HG02885 (cell line): ENCODE results near the gene POU4F3.
"Not testable (repeated sequence)": the region's sequence is repeated elsewhere in the genome, so short reads cannot be mapped to it uniquely, and the experiment has no call there.

ENCODE experiments used
- ATAC-seq: cut with Tn5 transposase; IDR thresholded peaks from one replicate; pipeline ENCODE4 v1.9.1; 2021; ENCODE audit warnings: mild to moderate bottlenecking; ENCODE audit not compliant: unreplicated experiment, poor library complexity

The POU4F3 gene, protein sequence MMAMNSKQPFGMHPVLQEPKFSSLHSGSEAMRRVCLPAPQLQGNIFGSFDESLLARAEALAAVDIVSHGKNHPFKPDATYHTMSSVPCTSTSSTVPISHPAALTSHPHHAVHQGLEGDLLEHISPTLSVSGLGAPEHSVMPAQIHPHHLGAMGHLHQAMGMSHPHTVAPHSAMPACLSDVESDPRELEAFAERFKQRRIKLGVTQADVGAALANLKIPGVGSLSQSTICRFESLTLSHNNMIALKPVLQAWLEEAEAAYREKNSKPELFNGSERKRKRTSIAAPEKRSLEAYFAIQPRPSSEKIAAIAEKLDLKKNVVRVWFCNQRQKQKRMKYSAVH

DNA sequence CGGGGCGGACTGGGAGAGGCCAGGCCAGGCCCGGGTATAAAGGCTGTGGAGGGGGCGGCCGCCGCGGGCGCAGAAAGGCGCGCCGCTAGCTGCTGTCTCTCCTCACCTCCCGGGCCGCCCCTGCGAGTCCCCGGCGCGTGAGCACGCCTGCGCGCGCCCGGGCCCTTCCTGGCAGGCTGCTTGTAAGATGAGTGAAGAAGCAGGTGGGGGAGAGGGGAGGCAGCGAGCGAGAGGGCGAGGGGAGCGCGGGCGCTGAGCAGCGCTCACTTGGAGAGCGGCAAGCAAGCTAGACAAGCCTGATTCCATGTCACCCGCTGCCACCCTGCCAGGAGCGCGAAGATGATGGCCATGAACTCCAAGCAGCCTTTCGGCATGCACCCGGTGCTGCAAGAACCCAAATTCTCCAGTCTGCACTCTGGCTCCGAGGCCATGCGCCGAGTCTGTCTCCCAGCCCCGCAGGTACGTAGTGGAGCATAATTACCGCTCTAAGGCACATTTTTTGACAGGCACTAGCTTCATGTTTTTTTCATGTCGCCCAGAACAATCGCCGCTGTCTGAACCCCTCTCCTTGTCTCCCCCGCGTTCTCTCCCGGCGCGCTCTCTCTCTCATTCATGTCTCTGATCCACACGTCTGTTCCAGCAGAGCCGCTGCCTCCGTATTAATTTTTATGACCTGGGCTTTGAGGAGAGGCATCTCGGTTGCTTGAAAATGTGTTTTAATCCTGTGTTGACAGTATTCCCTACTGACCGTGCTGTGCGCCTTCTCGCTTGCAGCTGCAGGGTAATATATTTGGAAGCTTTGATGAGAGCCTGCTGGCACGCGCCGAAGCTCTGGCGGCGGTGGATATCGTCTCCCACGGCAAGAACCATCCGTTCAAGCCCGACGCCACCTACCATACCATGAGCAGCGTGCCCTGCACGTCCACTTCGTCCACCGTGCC is at the start of gene POU4F3:
Gene POU4F3 (plus strand): TSS at position 66 of the 941 bp plus-strand sequence. CDS start 274 bp downstream, at position 340.
- ATAC-seq = no peak

DNA sequence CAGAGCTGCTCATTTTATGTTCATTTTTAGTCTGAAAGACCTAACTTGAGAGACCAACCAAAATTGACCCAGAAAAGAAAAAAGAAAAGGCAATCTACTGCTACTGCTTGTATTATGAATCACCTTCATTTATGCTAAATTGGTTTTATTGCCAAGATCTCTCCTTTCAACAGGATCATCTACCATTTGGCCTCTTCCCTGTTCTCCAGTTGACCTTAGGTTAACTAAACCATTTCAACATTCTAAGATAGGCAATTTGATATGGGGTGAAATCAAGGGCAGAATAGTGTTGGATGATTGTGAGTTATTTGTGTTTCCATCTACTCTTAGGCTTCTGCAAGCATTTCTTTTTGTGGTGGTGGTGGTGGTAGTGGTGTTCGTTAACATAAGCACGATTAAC is 48.3 kb upstream of the POU4F3 start:
- ATAC-seq = no peak

DNA sequence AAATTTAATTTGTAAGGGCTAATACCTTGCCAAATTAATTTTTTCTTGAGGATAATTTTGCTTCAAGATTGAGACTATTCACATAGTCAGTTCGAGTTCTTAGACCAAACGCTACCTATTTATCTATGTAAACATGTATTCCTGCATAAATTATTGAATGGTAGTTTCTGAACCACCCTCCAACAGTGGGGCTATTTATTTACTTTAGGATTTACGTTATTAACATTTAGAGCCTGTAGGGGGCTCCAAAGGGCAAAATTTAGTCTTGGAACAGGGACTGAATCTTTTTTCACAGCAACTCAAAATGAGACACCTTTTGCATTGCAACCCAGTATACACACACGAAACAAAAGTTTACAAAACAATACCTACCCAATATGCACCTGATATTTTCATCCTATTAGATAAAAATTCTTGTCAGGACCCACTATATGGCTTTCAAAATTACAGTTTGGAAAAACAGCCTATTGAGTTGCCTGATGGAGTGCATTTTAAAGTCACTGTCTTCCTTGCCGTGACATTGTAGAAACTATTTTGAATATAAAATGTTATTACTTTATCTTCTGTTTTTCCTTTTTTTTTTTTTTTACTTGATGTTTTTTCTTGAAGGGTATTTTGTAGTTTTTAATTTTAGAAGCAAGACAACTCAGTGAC is 47.1 kb upstream of the POU4F3 start:
- peak; percentile 86 for ATAC-seq

DNA sequence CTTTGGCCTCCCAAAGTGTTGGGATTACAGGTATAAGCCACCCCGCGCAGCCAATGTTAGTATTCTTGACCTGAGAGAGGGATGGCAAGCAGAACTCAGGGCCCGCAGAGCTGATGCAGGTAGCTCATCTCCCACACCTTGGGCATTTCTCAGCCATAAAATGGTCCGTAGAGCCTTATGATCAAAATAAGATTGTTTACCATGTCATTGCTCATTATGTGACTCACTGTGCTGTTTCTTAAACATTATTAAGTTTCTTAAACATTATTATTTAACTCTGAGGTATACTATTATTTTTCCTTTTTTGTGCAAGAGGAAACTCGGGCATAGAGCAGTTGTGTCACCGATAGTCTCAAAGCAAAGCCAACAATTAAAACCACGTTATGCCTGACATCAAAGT is 42.4 kb upstream of the POU4F3 start:
- no peak for ATAC-seq

DNA sequence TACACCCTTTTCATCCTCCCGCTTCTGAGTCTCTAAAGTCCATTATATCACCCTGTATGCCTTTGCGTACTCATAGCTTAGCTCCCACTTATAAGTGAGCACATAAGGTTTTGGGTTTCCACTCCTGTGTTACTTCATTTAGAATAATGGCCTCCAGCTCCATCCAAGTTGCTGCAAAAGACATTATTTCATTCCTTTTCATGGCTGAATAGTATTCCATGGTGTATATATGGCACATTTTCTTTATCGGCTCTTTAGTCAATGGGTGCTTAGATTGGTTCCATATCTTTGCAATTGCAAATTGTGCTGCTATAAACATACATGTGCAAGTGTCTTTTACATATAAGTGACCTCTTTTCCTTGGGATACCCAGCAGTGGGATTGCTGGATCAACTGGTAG is 39.7 kb upstream of the POU4F3 start:
- ATAC-seq = not testable (repeated sequence)

DNA sequence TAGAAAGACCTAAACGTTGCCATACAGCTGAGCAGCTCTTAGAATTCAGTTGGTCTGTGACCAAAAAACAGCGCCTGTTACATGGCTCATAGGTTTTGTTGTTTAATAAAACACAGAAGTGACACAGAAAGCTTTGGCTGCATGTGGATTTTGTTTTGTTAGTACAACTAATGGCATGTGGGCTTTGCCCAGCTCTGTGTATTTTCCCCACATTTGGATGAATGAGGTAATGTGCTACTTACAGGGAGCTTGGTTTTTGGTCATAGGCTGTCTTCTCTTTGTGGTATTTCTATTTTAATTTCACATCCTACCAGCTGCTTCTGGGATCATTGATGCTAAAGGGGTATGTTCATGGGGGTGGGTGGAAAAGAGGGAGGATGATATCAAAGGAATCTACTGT is 37.0 kb upstream of the POU4F3 start:
- no peak for ATAC-seq

DNA sequence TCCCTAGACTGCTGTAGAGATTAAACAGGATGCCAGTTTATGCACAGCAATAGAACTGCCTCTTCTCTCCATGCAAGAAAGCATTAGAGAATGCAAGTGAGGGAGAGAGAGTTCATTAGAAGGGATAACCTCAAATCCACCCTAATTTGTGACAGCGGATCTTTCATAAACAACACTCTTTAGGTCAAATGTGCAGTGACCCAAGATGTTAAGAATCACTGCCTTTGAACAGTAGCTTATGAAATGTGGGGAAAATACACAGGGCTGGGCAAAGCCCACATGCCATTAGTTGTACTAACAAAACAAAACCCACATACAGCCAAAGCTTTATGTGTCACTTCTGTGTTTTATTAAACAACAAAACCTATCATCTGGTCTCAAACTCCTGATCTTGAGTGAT is 36.2 kb upstream of the POU4F3 start:
- no peak for ATAC-seq

DNA sequence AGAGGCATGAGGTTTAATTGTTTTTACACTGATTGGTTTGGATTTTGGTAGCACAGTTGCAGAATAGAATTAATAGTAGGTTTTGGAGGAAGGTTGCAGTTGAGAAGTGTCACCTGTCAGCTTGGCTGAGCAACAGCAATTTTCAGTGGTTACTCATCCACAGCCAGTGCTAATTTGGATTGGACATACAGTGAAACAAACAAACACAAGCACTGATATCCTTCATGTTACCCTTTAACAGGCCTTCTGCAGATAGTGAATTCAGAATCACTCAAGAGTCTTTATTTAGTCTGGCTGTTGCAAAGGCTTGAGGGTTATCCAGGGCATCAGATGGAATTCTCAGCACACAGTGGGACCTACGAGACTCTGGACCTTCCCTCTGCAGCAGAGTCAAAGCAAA is 31.8 kb upstream of the POU4F3 start:
- ATAC-seq = no peak

DNA sequence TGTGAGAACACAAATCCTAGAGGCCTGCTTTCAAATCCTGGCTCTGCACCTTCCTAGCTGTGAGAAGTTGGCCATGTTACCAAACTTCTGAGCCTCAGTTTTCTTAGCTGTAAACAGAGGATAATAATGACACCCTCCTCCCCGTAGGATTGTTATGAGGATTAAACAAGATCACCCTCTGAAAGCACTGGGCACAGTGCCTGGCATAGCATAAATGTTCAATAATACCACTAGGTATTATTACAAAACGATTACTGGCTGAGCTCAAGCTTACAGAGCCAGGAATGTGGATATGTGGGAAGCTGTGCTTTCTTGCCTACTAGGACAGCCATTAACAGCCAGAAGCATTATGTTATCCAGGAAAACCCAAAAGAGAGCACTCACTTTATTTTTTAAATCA is 30.8 kb upstream of the POU4F3 start:
- ATAC-seq = no peak

DNA sequence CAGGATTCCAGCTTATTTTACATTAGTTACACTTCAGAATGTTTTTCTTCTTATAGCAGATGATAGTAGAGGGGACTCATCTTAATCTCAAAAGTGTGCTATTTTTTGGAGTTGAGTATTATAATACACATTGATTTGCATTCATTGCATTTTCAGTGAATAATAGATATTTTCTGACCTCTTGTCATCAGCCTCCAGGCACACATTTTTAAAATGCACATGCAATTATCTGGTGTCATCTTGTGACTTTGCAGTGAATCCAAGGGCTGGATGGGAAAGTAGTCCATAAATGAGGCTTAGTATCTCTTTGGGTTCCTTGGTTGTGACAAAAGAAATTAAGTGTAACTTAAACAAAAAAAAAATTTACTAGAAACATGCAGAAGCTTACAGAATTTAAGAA is 28.1 kb upstream of the POU4F3 start:
- ATAC-seq = no peak

DNA sequence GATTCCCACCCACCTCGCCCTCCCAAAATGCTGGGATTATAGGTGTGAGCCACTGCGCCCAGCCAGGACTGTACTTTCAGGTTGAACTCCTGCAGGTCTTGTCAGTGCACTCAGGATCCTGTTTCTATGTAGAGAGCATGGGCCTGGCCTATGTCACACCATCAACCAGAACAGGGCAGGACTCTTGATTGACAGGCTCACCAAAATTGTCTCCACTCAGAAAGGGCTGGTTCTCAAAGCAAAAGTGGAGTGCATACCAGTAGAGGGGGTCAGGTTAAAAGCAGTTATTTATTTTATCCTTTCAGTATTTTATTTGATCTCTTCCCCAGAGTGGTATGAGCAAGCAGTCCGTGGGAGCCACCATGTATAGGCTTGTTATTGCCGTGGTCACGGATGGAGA is 27.4 kb upstream of the POU4F3 start:
- ATAC-seq = no peak

DNA sequence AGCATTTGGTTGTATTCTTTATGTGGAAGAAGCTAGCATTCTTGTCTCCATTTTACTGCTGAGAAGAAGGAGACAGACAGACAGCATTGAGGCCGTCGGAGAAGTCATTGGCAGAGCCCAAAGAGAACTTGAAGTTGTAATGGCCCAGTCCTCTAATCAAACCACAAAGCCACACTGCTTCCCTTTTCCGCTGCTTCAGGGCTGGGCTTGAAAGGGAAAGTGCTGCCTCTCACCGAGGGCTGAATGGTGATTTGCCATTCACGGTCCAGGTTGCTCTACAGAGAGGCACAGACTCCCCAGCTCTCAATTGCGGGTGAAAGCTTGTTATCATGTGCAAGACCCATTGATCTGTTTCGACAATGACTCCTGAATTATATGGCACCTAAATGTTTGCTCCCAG is 25.6 kb upstream of the POU4F3 start:
- no peak for ATAC-seq

DNA sequence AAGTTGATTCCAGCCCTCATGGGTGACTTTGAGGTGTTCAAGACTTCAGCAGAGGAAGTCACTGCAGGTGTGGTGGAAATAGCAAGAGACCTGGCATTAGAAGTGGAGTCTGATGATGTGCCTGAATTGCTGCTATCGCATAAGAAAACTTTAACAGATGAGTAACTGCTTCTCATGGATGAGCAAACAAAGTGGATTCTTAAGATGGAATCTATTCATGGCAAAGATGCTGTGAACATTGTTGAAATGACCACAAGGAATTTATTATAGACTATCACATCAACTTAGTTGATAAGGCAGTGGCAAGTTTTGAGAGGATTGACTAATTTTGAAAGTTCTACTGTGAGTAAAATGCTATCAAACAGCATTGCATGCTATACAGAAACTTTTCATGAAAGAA is 17.1 kb upstream of the POU4F3 start:
- ATAC-seq = no peak

DNA sequence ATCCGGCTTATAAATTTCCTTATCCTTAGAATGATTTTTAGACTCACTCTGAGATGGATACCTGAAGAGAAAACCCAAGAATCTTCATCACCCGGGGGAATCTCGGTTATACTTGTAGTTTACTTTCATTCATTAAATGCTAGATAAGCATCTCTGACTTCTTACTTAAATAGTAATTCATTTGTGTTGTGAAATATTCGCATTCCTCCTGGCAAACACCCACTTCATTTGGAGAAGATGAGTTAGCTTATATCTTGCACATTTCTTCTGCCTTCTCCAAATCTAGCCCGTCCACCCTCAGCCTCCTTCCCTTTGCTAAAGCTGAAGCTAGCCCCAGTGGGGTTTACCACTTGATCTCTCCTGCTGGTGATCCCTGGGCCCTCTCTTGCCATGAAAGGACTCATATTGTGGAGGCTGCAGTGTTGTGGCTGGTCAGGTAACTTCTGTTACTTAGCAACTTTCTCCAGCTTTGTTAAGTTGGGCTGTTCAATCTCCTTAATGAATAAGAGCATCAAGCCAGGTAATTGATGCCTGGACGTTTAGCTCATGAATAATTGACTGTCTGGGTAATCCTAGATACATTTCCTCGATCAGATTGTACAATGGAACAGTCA is 11.3 kb upstream of the POU4F3 start:
- ATAC-seq = no peak

DNA sequence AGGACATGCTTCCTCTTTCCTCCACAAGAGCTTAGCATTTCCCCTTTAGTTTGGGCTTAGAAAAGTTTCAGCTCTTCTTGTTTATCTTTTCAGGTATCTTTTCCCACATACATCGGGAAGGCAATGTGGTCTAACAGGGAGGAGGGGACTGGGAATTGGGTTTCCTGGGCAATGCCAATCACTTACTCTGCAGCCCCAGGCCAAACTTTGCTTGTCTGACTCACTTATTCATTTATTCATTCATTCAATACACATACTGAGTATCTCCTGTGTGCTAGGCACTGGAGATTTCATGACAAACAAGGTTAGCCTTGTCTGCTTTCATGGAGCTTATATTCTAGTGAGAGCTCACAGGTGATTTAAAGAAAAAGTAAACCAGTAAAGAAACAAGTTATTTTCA is 10.7 kb upstream of the POU4F3 start:
- no peak for ATAC-seq

DNA sequence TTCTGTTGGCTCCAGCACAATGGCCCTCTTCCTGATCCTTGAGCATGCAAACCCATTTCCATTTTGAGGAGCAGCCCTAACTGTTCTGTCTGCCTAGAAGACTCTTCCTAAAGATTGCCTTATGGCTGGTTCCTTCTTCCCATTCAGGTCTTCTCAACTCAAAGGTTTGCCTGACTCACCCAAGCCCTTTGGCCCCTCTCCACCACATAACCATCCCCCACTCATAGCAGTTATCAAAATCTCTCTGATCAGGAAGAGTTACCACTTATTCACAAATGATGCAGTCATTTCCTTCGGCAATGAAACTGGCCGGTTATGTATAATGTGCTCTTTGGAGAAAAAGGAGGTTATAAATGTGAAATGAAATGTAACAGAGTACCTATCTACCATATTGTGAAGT is 8.9 kb upstream of the POU4F3 start:
- no peak for ATAC-seq

DNA sequence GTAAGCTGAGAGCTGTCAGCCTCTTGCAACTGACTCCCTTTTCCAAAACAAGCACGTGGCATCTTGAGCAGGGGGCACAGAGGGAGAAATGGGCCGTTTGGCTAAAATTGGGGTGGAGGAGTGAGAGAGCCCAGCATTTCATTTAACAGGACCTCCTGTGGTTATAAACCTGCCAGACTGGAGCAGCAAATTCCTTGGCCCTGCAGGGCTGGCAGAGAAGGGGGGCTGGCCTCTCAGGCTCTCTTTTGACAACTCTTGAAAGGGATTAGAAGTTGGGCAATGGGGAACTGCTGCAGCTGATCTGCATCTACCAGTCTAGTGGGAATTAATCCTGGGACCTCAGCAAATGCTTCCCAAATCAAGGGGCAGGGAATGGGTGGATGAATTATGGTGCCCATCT is 7.2 kb upstream of the POU4F3 start:
- ATAC-seq = no peak

DNA sequence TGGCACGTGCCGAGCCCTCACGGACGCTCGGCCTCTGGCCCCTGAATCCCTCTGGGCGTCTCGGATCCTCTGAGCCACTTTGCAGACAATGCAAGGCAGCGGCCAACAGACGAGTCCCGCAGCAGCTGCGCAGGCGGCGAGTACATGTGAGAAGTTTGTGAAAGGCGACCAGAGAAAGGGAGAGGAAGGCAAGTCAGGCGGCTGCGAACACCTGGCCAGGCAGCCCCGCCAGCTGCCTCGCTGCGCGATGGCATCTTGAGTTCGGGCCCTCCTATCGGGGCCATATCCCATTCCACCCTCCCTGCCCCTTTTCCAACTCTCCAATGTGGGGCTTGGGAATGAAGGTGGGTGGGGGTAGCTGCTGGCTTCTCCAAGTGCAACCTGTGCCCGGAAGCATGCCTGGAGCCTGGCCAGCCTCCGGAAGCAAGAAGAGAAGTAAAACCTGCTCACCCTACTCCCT is 4.5 kb upstream of the POU4F3 start:
- no peak for ATAC-seq

DNA sequence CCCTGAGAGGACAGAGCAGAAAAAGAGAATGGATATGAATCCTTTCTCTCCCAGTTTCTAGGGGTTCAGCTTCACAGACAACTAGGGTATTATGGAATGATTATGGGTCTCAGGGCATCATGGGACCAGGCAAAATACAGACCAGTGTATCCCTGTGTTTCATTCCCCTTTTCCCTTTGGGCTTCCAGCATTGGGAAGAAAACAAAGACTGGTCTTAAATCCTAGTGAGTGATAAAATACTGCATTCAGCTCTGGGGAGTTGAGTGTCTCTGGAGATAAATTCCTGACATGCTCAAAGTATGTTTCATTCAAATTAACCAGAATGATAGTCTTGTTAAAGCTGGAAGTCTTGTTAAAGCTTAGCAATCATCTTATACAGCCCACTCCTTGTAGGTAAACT is 2.4 kb upstream of the POU4F3 start:
- no peak for ATAC-seq

DNA sequence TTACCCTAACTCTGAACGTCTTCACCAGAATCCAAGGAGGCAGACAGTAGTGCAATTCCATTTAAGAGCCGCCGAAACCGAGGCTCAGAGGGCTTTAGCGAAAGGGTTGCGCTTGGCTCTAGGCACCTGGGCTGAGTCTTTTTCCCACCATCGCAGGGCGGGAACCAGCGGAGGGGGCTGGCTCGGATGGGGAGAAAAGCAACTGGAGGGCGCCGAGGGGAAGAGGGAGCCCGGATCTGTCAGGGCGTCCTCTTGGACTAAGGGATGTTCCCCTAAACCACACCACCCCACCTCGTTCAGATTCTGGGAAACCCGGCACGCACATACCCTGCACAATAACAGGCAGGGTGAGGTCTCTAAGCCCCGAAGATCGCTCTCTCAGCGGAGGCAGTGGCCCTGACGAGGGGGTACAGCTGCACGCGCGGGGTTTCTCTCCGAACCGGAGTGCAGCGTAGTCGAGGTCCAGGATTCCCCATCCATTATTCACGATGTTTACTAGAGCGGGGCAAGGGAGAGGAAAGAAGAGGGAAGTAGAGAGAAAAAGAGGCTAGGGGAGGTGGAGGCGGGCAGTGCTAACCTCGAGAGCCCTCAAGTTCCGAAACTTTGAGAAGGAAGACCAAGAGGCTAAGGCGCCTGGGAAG is 1.3 kb upstream of the POU4F3 start:
- no peak for ATAC-seq
